Heart left ventricle (tissue), 16 donors: ENCODE results near the gene ADARB1. TPM values are rescaled to one million over a fixed set of nuclear protein-coding genes. Genes with fewer than 3 reads are reported as not detected.
A peak's percentile ranks its signal among the peaks of the same experiment; 100 is the strongest.

Experiments used
- ATAC-seq, 4 donors: fragments of 200-7000 bp; cut with Tn5 transposase; one replicate each; pipeline ENCODE4 v1.9.1; 2020 to 2022; ENCODE audit warnings: moderate library complexity in 4 of 4, mild to moderate bottlenecking in 3 of 4, moderate number of reproducible peaks in 1 of 4
- DNase-seq, 5 donors: peaks; one replicate each; pipeline ENCODE4 v3.0.0-alpha.2; 2020
- H3K27ac ChIP-seq, 12 donors: fragments of 200-600 bp; sonication (generic) in 4 of 12; one replicate each; pipeline versions ENCODE4 v1.5.0 to v1.8.0; 2016 to 2022; ENCODE audit warnings: mild to moderate bottlenecking in 2 of 12
- H3K27me3 ChIP-seq, 9 donors: fragments of 200-600 bp; sonication (generic) in 2 of 9; one replicate each; pipeline versions ENCODE4 v1.5.1 to v1.8.0; 2016 to 2022; ENCODE audit warnings: mild to moderate bottlenecking in 3 of 9
- H3K36me3 ChIP-seq, 9 donors: fragments of 200-600 bp; sonication (generic) in 2 of 9; one replicate each; pipeline versions ENCODE4 v1.5.0 to v1.8.0; 2018 to 2022; ENCODE audit warnings: mild to moderate bottlenecking in 2 of 9
- H3K4me1 ChIP-seq, 12 donors: fragments of 200-600 bp; sonication (generic) in 4 of 12; one replicate each; pipeline versions ENCODE4 v1.5.0 to v1.8.0; 2016 to 2022; ENCODE audit warnings: mild to moderate bottlenecking in 3 of 12
- H3K4me3 ChIP-seq, 12 donors: fragments of 200-600 bp; sonication (generic) in 4 of 12; one replicate each; pipeline versions ENCODE4 v1.5.0 to v1.8.0; 2017 to 2022; ENCODE audit warnings: mild to moderate bottlenecking in 9 of 12, moderate library complexity in 4 of 12
- H3K9me3 ChIP-seq, 12 donors: fragments of 200-600 bp; sonication (generic) in 4 of 12; one replicate each; pipeline versions ENCODE4 v1.5.0 to v1.8.0; 2016 to 2022; ENCODE audit warnings: mild to moderate bottlenecking in 1 of 12
- POLR2A ChIP-seq, 2 donors: fragments of 450-650 bp; IDR thresholded peaks; one replicate each; pipeline ENCODE4 v1.6.1; 2017; ENCODE audit warnings: antibody characterized with exemption in 2 of 2, mild to moderate bottlenecking in 2 of 2, moderate library complexity in 2 of 2
- WGBS, 4 donors: extraction: QIAGEN DNeasy Blood & Tissue Kit in 2 of 4; methylation state at CpG; one replicate each; pipeline versions ENCODE4 v1.1.5 to v1.1.7; 2013 to 2018; 5-methylcytosine and 5-hydroxymethylcytosine counted together
- intact Hi-C, 10 donors: fragments of 100-400 bp; cut with DNase I; formaldehyde crosslinking; loops; one replicate each; pipeline versions ENCODE4 v1.11.1 to v1.14.2; 2022
- polyA plus RNA-seq, 2 donors: library from polyadenylated mRNA; stranded (reverse); fragments of 200-250 nt; gene quantifications; one replicate each; pipeline ENCODE4 v1.2.3, GENCODE V29; 2013
- total RNA-seq, 9 donors: library from RNA; depleted of rRNA in 2 of 9; stranded (reverse); fragments of >200 nt in 2 of 9; fragmentation: NEBNext Ultra II Directional in 3 of 9; extraction: Animal tissue kit (Norgen Biotek cat#: 25700) in 3 of 9; gene quantifications; one replicate each; pipeline versions ENCODE4 v1.1.0 to v1.2.4, GENCODE V29; 2016 to 2023
- TF ChIP-seq, protein P1 (sequence below), 12 donors: fragments of 200-600 bp; sonication (generic) in 4 of 12; IDR thresholded peaks; one replicate each; pipeline versions ENCODE4 v1.5.0 to v1.8.0; 2018 to 2022; ENCODE audit warnings: antibody characterized with exemption in 12 of 12, mild to moderate bottlenecking in 5 of 12
- donor health status: ischemic (EF 13 %, LVEDD 7.1; RV severe dilation, severe dysfunction).
- donor health status: healthy with polysubstance abuse.
- donor health status: DM: no; HTN: yes; CAD: no.
- donor health status: DM: no; HTN: no; CAD: no.
- donor health status: ischemic (EF 25% LVEDD 6.9; RV normal size, moderate dysfunction).
- donor health status: ischemic (EF 25% LVEDD 5.7; RV mildly dilated, moderate dysfunction).
- donor health status: healthy.
- donor health status: DM: yes; HTN: yes; CAD: no.
- donor health status: ischemic (EF 35%, LVEDD 5.7; RV mildly dilated, moderate dysfunction).
- donor health status: nonischemic (EF 11% LVEDD 7.7; RV severe dilation, severe dysfunction).
- donor health status: DM: yes; HTN: yes; CAD: no.
- donor health status: PGD.
- donor health status: ischemic (EF 29% LVEDD 5.4; RV normal size, mild dysfunction).
- donor health status: nonischemic (EF 23%, LVEDD 6.1; RV moderate dilation, normal function).

ADARB1 gene
- total and polyA plus RNA-seq, 11 donors, result 6.9 to 16.3 (median 12.0) TPM

DNA sequence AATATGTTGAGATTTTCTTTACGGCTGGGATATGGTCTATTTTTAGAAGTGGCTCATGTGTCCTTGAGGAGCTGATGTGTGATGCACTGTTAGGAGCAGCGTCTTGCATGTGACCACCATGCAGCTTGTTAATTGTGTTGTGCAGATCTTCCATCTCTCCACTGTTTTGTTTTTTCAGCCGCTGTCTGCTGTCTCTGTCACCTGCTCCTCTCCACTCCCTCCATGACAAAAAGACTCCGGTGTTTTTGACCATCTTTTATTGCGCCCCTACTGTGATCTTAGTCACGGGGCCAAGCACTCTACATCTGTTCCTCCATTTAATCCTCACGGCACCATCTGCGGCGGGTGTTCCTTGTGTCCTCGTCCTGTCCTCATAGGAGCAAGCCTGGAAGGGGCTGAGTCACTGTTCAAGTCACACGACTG, 51.8 kb downstream of the ADARB1 start:
- intact Hi-C loops, result loop anchor here in 6 of 10 donors (5.0 kb wide), 4 partner anchors 34 to 234 kb away; no protein-coding TSS in a partner anchor
- H3K9me3 ChIP-seq, result no peaks in the 10 kb centered on the region
- H3K4me3 ChIP-seq, result no peak overlapping the region
- peak overlapping the region in 2 of 12 donors; percentile 23 to 26 for H3K27ac ChIP-seq
- DNase-seq, result no peak
- H3K27me3 ChIP-seq, result no peaks in the 10 kb centered on the region
- 69 to 76% (median 73%) methylated on average over 11 of the region's 11 CpGs for WGBS, 4 donors
- ATAC-seq, result no peak
- peaks cover 0 to 4% (median 0%) of the 10 kb centered on the region in 9 donors for H3K36me3 ChIP-seq
- TF ChIP-seq, protein P1, sequence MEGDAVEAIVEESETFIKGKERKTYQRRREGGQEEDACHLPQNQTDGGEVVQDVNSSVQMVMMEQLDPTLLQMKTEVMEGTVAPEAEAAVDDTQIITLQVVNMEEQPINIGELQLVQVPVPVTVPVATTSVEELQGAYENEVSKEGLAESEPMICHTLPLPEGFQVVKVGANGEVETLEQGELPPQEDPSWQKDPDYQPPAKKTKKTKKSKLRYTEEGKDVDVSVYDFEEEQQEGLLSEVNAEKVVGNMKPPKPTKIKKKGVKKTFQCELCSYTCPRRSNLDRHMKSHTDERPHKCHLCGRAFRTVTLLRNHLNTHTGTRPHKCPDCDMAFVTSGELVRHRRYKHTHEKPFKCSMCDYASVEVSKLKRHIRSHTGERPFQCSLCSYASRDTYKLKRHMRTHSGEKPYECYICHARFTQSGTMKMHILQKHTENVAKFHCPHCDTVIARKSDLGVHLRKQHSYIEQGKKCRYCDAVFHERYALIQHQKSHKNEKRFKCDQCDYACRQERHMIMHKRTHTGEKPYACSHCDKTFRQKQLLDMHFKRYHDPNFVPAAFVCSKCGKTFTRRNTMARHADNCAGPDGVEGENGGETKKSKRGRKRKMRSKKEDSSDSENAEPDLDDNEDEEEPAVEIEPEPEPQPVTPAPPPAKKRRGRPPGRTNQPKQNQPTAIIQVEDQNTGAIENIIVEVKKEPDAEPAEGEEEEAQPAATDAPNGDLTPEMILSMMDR (IDR thresholded peaks at IDR 0.05), result no peak
- no peak for TF ChIP-seq POLR2A (IDR thresholded peaks at IDR 0.05)
- H3K4me1 ChIP-seq, result peaks cover 9 to 53% (median 41%) of the 10 kb centered on the region in 12 donors

DNA sequence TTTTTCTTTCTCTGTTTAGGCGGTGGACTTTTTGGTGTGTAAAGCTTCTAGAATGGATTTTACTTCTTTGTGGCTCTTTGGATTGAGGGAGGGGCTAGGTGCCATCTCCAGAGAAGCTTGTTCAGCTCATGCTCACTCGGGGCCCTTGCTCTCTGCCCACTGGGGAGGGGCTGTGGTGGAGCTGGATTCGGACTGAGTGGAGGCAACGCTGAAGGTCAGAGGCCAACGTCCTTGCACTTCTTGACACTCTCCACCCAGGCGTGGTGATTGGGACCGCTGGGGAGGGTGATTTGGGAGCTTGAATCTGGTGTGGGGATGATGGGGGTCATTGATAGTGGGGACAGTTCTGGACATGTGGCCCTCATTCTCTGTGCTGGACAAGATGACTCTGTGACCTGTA, 52.6 kb downstream of the ADARB1 start:
- H3K27ac ChIP-seq, result no peak overlapping the region
- H3K9me3 ChIP-seq, result no peaks in the 10 kb centered on the region
- DNase-seq (no peak), ATAC-seq (no peak)
- no peaks in the 10 kb centered on the region for H3K27me3 ChIP-seq
- intact Hi-C loops, result loop anchor here in 6 of 10 donors (5.0 kb wide), 4 partner anchors 35 to 235 kb away; no protein-coding TSS in a partner anchor
- 88 to 93% (median 90%) methylated on average over 7 of the region's 7 CpGs for WGBS, 4 donors
- TF ChIP-seq POLR2A (IDR thresholded peaks at IDR 0.05), result no peak
- TF ChIP-seq, protein P1 (IDR thresholded peaks at IDR 0.05), result no peak
- H3K36me3 ChIP-seq, result peaks cover 0 to 4% (median 0%) of the 10 kb centered on the region in 9 donors
- H3K4me1 ChIP-seq, result peaks cover 9 to 55% (median 45%) of the 10 kb centered on the region in 12 donors
- no peak overlapping the region for H3K4me3 ChIP-seq

- Histone ChIP-seq H3K4me1 (peaks cover 9 to 62% (median 54%) of the 10 kb centered on the region in 12 donors), H3K36me3 (peaks cover 0 to 4% (median 0%) of the 10 kb centered on the region in 9 donors), H3K27ac (no peak overlapping the region), H3K9me3 (no peaks in the 10 kb centered on the region), H3K27me3 (no peaks in the 10 kb centered on the region), H3K4me3 (no peak overlapping the region)
- TF ChIP-seq, protein P1 (IDR thresholded peaks at IDR 0.05), result no peak
- TF ChIP-seq POLR2A (IDR thresholded peaks at IDR 0.05), result no peak
- intact Hi-C loops, result loop anchor here in 8 of 10 donors (1.0 to 5.0 kb wide), 7 partner anchors 36 to 236 kb away; partner anchors contain the start of gene ADARB1 (in 1 of the 8)
- DNase-seq (no peak), ATAC-seq (no peak)
- WGBS, 4 donors, result 92 to 95% (median 94%) methylated on average over 13 of the region's 13 CpGs
These were observed 53.6 kb downstream of the ADARB1 start for GRCh38 chr21:45127937-45128336.

- H3K4me1 ChIP-seq, result peaks cover 9 to 67% (median 57%) of the 10 kb centered on the region in 12 donors
- DNase-seq, result peak; percentile 74 to 88 (median 76)
These were observed 54.3 kb downstream of the ADARB1 start for GRCh38 chr21:45128613-45129188.

More at GRCh38 chr21:45128613-45129188, 54.3 kb downstream of the ADARB1 start:
- WGBS, 4 donors, result 50 to 68% (median 63%) methylated on average over 9 of the region's 9 CpGs
- H3K4me3 ChIP-seq, result no peak overlapping the region
- H3K36me3 ChIP-seq, result no peaks in the 10 kb centered on the region
- TF ChIP-seq, protein P1 (IDR thresholded peaks at IDR 0.05), result peak; percentile 75 to 94 (median 90)
- TF ChIP-seq POLR2A (IDR thresholded peaks at IDR 0.05), result no peak
- no peaks in the 10 kb centered on the region for H3K9me3 ChIP-seq
- intact Hi-C loops, result loop anchor here in 8 of 10 donors (1.0 to 5.0 kb wide), 7 partner anchors 36 to 236 kb away; partner anchors contain the start of gene ADARB1 (in 1 of the 8)
- ATAC-seq, result peak; percentile 77 to 81 (median 78)
- H3K27me3 ChIP-seq, result no peaks in the 10 kb centered on the region
- peak overlapping the region in 9 of 12 donors; percentile 30 to 86 (median 73) for H3K27ac ChIP-seq
